IMR-90 (cell line): Measurements from ENCODE around the gene SF3A1. TPM values are rescaled to one million over a fixed set of nuclear protein-coding genes. Genes with fewer than 3 reads are reported as not detected.

ENCODE experiments used
- ATAC-seq: fragments of 200-7000 bp; cut with Tn5 transposase; 2 replicates; pipeline ENCODE4 v1.9.1; 2020; ENCODE audit warnings: low read depth, mild to moderate bottlenecking, moderate library complexity
- BruUV-seq: library from RNA; stranded (reverse); fragments of 400-500 nt; replicated peaks from 2 replicates; lab custom pipeline; 2021; lab: Mats Ljungman, UMichigan
- CTCF ChIA-PET: fragments of 300-600 bp; formaldehyde crosslinking; extraction: SDS; loops from one replicate; lab custom pipeline; 2021; ENCODE audit warnings: antibody characterized with exemption; lab: Yijun Ruan, JAX
- POLR2A ChIA-PET: fragments of 300-600 bp; sonication (Branson Sonifier 250); formaldehyde crosslinking; loops from one replicate; lab custom pipeline; 2022; ENCODE audit warnings: antibody characterized with exemption; ENCODE audit not compliant: unreplicated experiment; lab: Charles Lee
- DNase-seq: peaks from one replicate; pipeline ENCODE4 v3.0.0; 2013
- H2AFZ ChIP-seq: replicated peaks from 2 replicates; pipeline ENCODE3; 2013; ENCODE audit warnings: low read length, mild to moderate bottlenecking; ENCODE audit not compliant: poor library complexity
- H2AK5ac ChIP-seq: 2 replicates; pipeline ENCODE4 v1.6.1; 2013; ENCODE audit warnings: low read depth, low read length, inconsistent platforms
- H2AK9ac ChIP-seq: replicated peaks from 2 replicates; pipeline ENCODE3; 2013; ENCODE audit warnings: mild to moderate bottlenecking, low read depth, low read length, moderate library complexity; ENCODE audit not compliant: poor library complexity
- H2BK120ac ChIP-seq: 2 replicates; pipeline ENCODE4 v1.6.1; 2013; ENCODE audit warnings: low read depth, low read length, inconsistent platforms
- H2BK15ac ChIP-seq: 3 replicates; pipeline ENCODE4 v1.6.1; 2013; ENCODE audit warnings: low read depth, low read length, inconsistent platforms
- H2BK20ac ChIP-seq: 2 replicates; pipeline ENCODE4 v1.6.1; 2013; ENCODE audit warnings: low read depth, mild to moderate bottlenecking, inconsistent platforms, low read length, moderate library complexity
- H2BK5ac ChIP-seq: 2 replicates; pipeline ENCODE4 v1.6.1; 2013; ENCODE audit warnings: mild to moderate bottlenecking, low read depth, low read length, inconsistent platforms; ENCODE audit not compliant: poor library complexity, severe bottlenecking
- H3K14ac ChIP-seq: replicated peaks from 2 replicates; pipeline ENCODE4 v1.6.1; 2013; ENCODE audit warnings: low read depth, low read length, inconsistent platforms
- H3K18ac ChIP-seq: 2 replicates; pipeline ENCODE4 v1.6.1; 2013; ENCODE audit warnings: low read depth, low read length, control low read depth
- H3K23ac ChIP-seq: 2 replicates; pipeline ENCODE4 v1.6.1; 2013; ENCODE audit warnings: low read depth, low read length, inconsistent platforms
- H3K27ac ChIP-seq: 2 replicates; pipeline ENCODE4 v1.5.1; 2013; ENCODE audit warnings: mild to moderate bottlenecking, control low read depth, low read length; ENCODE audit not compliant: insufficient read depth
- H3K27me3 ChIP-seq: 2 replicates; pipeline ENCODE4 v1.6.1; 2013; ENCODE audit warnings: low read length; ENCODE audit not compliant: control insufficient read depth, insufficient read depth
- H3K36me3 ChIP-seq: 2 replicates; pipeline ENCODE4 v1.6.1; 2013; ENCODE audit warnings: low read length, mixed read lengths; ENCODE audit not compliant: control insufficient read depth, insufficient read depth
- H3K4ac ChIP-seq: 2 replicates; pipeline ENCODE4 v1.6.1; 2013; ENCODE audit warnings: low read depth, low read length, inconsistent platforms
- H3K4me1 ChIP-seq: 2 replicates; pipeline ENCODE4 v1.6.1; 2013; ENCODE audit warnings: low read length, mixed read lengths; ENCODE audit not compliant: control insufficient read depth, insufficient read depth
- H3K4me2 ChIP-seq: 2 replicates; pipeline ENCODE4 v1.6.1; 2013; ENCODE audit warnings: low read depth, mild to moderate bottlenecking, control low read depth, low read length, moderate library complexity
- H3K4me3 ChIP-seq: 2 replicates; pipeline ENCODE4 v1.5.1; 2013; ENCODE audit warnings: low read depth, mild to moderate bottlenecking, control low read depth, low read length, moderate library complexity; ENCODE audit not compliant: insufficient read depth
- H3K56ac ChIP-seq: 2 replicates; pipeline ENCODE4 v1.6.1; 2013; ENCODE audit warnings: low read length, inconsistent platforms; ENCODE audit not compliant: insufficient read depth; ENCODE audit errors: extremely low read depth
- H3K79me1 ChIP-seq, 2 experiments: 2 replicates each; pipeline ENCODE4 v1.6.1; 2013; ENCODE audit warnings: low read length in 2 of 2, inconsistent platforms in 1 of 2, low read depth in 1 of 2
- H3K9ac ChIP-seq: 2 replicates; pipeline ENCODE4 v1.6.1; 2013; ENCODE audit warnings: low read depth, low read length, control low read depth
- H3K9me1 ChIP-seq: 2 replicates; pipeline ENCODE4 v1.6.1; 2013; ENCODE audit warnings: low read length, inconsistent platforms; ENCODE audit not compliant: insufficient read depth
- H3K9me3 ChIP-seq: 2 replicates; pipeline ENCODE4 v1.6.1; 2013; ENCODE audit warnings: low read length; ENCODE audit not compliant: control insufficient read depth, insufficient read depth
- H4K20me1 ChIP-seq: 2 replicates; pipeline ENCODE4 v1.6.1; 2013; ENCODE audit warnings: low read length, inconsistent platforms; ENCODE audit not compliant: insufficient read depth
- H4K5ac ChIP-seq: 2 replicates; pipeline ENCODE4 v1.6.1; 2013; ENCODE audit warnings: mild to moderate bottlenecking, low read depth, low read length, control low read depth
- H4K8ac ChIP-seq, 2 experiments: 2 replicates each; pipeline ENCODE4 v1.6.1; 2013; ENCODE audit warnings: low read depth in 2 of 2, low read length in 2 of 2, control low read depth in 1 of 2, inconsistent platforms in 1 of 2
- H4K91ac ChIP-seq: 2 replicates; pipeline ENCODE4 v1.6.1; 2013; ENCODE audit warnings: low read depth, low read length, inconsistent platforms; ENCODE audit not compliant: insufficient read depth
- BHLHE40 ChIP-seq: fragments of 150-350 bp; IDR thresholded peaks from 2 replicates; pipeline ENCODE4 v1.6.1; 2016; ENCODE audit warnings: mild to moderate bottlenecking, low read depth, low read length
- CEBPB ChIP-seq: IDR thresholded peaks from 2 replicates; pipeline ENCODE4 v1.6.1; 2012; ENCODE audit warnings: low read depth, low read length, improper control_type of control experiment
- CHD1 ChIP-seq: IDR thresholded peaks from 2 replicates; pipeline ENCODE4 v1.6.1; 2012; ENCODE audit warnings: low read depth, low read length, improper control_type of control experiment
- FOS ChIP-seq: fragments of 150-350 bp; IDR thresholded peaks from 2 replicates; pipeline ENCODE4 v1.6.1; 2016; ENCODE audit warnings: low read depth, low read length
- MAZ ChIP-seq: IDR thresholded peaks from 2 replicates; pipeline ENCODE4 v1.6.1; 2012; ENCODE audit warnings: low read depth, mild to moderate bottlenecking, low read length, improper control_type of control experiment, moderate library complexity, borderline replicate concordance
- MXI1 ChIP-seq: IDR thresholded peaks from 2 replicates; pipeline ENCODE4 v1.6.1; 2012; ENCODE audit warnings: low read depth, mild to moderate bottlenecking, low read length, moderate library complexity, borderline replicate concordance
- NFE2L2 ChIP-seq: fragments of 150-350 bp; IDR thresholded peaks from 2 replicates; pipeline ENCODE4 v1.6.1; 2016; ENCODE audit warnings: low read depth, mild to moderate bottlenecking, low read length
- POLR2A ChIP-seq: IDR thresholded peaks from 2 replicates; pipeline ENCODE4 v1.6.1; 2012; ENCODE audit warnings: mild to moderate bottlenecking, low read depth, low read length
- RAD21 ChIP-seq: IDR thresholded peaks from 2 replicates; pipeline ENCODE4 v1.6.1; 2012; ENCODE audit warnings: low read length, improper control_type of control experiment
- RCOR1 ChIP-seq: IDR thresholded peaks from 2 replicates; pipeline ENCODE4 v1.6.1; 2012; ENCODE audit warnings: mild to moderate bottlenecking, low read length, improper control_type of control experiment; ENCODE audit not compliant: insufficient replicate concordance
- RFX5 ChIP-seq: IDR thresholded peaks from 2 replicates; pipeline ENCODE4 v1.8.0; 2012; ENCODE audit warnings: low read depth, mild to moderate bottlenecking, low read length, moderate library complexity
- SMC3 ChIP-seq: fragments of 150-350 bp; IDR thresholded peaks from 2 replicates; pipeline ENCODE4 v1.6.1; 2016; ENCODE audit warnings: low read depth, mild to moderate bottlenecking, antibody characterized with exemption, low read length, moderate library complexity
- WGBS, 2 experiments: methylation state at CpG; one replicate each; pipeline versions ENCODE4 v1.1.5 to v1.1.7; 2013; ENCODE audit warnings: missing lambda C conversion rate in 2 of 2; ENCODE audit not compliant: insufficient read length in 1 of 2; ENCODE audit errors: extremely low coverage in 2 of 2; 5-methylcytosine and 5-hydroxymethylcytosine counted together
- dilution Hi-C: fragments of 300-500 bp; cut with HindIII; formaldehyde crosslinking; loops from one replicate; pipeline ENCODE4 v1.14.3; 2018; ENCODE audit warnings: low sequenced_read_pairs; ENCODE audit not compliant: unreplicated experiment
- in situ Hi-C: fragments of 300-500 bp; cut with MboI; formaldehyde crosslinking; loops from 3 replicates; pipeline ENCODE4 v1.14.3; 2019; ENCODE audit warnings: low sequenced_read_pairs, inconsistent platforms, mixed read lengths
- intact Hi-C: fragments of 100-400 bp; cut with micrococcal nuclease; formaldehyde crosslinking; loops from 2 replicates; pipeline ENCODE4 v1.10.0; 2022
- polyA plus RNA-seq, 3 experiments: library from polyadenylated mRNA; depleted of rRNA; stranded (reverse); fragments of >200 nt; gene quantifications; 2 replicates each; pipeline ENCODE4 v1.2.3, GENCODE V29; 2012; ENCODE audit warnings: low replicate concordance in 1 of 3
- total RNA-seq: library from RNA; depleted of rRNA; stranded (reverse); fragments of >200 nt; gene quantifications from 2 replicates; pipeline ENCODE4 v1.2.3, GENCODE V29; 2012
- TF ChIP-seq, protein P1 (sequence below): conservative IDR thresholded peaks from 2 replicates; pipeline ENCODE4 v1.5.1; 2012; ENCODE audit warnings: mild to moderate bottlenecking, low read depth, low read length, improper control_type of control experiment
- TF ChIP-seq, protein P2 (sequence below): fragments of 150-350 bp; IDR thresholded peaks from 2 replicates; pipeline ENCODE4 v1.6.1; 2017; ENCODE audit warnings: mild to moderate bottlenecking, antibody characterized with exemption, low read length, low read depth
- TF ChIP-seq, protein P3 (sequence below): fragments of 150-350 bp; IDR thresholded peaks from 2 replicates; pipeline ENCODE4 v1.6.1; 2016; ENCODE audit warnings: low read depth, mild to moderate bottlenecking, low read length, moderate library complexity, borderline replicate concordance

The SF3A1 gene
- total and polyA plus RNA-seq, 2 of the 4 experiments (the other 2 are of a cell fraction): 36.9 to 67.2 TPM

DNA sequence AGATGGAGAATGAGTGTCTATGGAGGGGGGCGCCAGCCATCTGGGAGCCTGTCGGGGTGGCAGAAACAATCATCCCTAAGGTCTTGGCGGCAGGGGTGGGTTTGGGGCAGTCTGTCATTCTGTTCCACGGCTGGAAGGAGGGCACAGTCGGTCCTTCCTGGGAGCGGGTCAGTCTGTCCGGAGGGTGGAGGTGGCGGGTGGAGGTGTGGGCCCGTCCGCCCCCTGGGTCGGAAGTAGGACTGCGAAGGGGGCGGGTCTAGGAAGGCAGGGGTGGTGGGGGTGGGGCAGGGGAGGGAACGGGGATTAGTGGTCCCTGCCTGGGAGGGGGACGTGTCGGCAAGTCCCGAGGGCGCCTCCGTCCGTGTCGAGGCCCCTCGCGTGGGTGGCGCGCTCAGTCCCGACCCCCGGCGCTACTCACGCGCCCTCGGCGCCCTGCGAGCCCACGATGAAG is 30.4 kb downstream of the SF3A1 start:
- Histone ChIP-seq H2BK5ac (peak overlapping the region; percentile 92), H3K4me1 (peaks cover 26% of the 10 kb centered on the region), H2AK5ac (peak overlapping the region; percentile 90), H3K56ac (peak overlapping the region; percentile 47; the same call in 1 of the 2 replicates), H3K4me3 (peak overlapping the region; percentile 97), H3K9me3 (no peaks in the 10 kb centered on the region), H2BK120ac (peak overlapping the region; percentile 12; the same call in 1 of the 2 replicates), H4K20me1 (peaks cover 39% of the 10 kb centered on the region), H3K9ac (peak overlapping the region; percentile 90), H3K9me1 (peaks cover 31% of the 10 kb centered on the region), H3K4me2 (peak overlapping the region; percentile 97), H2AFZ (peak overlapping the region; percentile 90), H3K36me3 (peaks cover 5% of the 10 kb centered on the region), H3K79me1 (peaks cover 22 to 52% of the 10 kb centered on the region in 2 experiments), H3K14ac (peak overlapping the region; percentile 69), H4K8ac (peak overlapping the region; percentile 5 to 71; a peak in 2 of 4 replicates), H4K5ac (peak overlapping the region; percentile 59; the same call in 1 of the 2 replicates), H3K23ac (peak overlapping the region; percentile 77; the same call in 1 of the 2 replicates), H2AK9ac (peak overlapping the region; percentile 90), H2BK15ac (no peak overlapping the region), H3K4ac (peak overlapping the region; percentile 81), H3K18ac (peak overlapping the region; percentile 60), H4K91ac (peak overlapping the region; percentile 76), H3K27ac (peak overlapping the region; percentile 91), H2BK20ac (no peak overlapping the region), H3K27me3 (no peaks in the 10 kb centered on the region)
- dilution Hi-C loops (no loop called here), intact Hi-C loops (loop anchor here (2.0 kb wide), 1 partner anchor 37 kb away; the partner anchor contains the start of gene CASTOR1), in situ Hi-C loops (no loop called here)
- DNase-seq: no peak
- CTCF ChIA-PET: interaction anchor here (2.6 kb wide), 1 partner anchor 38 kb away, joined by 9 read pairs; the partner anchor contains the start of gene CASTOR1
- WGBS, 2 experiments: 1% methylated on average over 16 of the region's 34 CpGs; no CpG with 5 or more reads in 1 of the 2 experiments
- POLR2A ChIA-PET: interaction anchor here (0.9 kb wide), 3 partner anchors 10 to 49 kb away, joined by 3 to 7 read pairs (median 3); no protein-coding TSS in a partner anchor
- peak; percentile 60 for ATAC-seq
- BruUV-seq: no TSS peak
- TF ChIP-seq SMC3 (no peak), RCOR1 (no peak), MXI1 (no peak), RFX5 (no peak), MAZ (no peak), CHD1 (no peak), POLR2A (no peak), BHLHE40 (no peak), FOS (no peak), NFE2L2 (no peak), RAD21 (no peak), CEBPB (no peak)
- TF ChIP-seq, protein P1, sequence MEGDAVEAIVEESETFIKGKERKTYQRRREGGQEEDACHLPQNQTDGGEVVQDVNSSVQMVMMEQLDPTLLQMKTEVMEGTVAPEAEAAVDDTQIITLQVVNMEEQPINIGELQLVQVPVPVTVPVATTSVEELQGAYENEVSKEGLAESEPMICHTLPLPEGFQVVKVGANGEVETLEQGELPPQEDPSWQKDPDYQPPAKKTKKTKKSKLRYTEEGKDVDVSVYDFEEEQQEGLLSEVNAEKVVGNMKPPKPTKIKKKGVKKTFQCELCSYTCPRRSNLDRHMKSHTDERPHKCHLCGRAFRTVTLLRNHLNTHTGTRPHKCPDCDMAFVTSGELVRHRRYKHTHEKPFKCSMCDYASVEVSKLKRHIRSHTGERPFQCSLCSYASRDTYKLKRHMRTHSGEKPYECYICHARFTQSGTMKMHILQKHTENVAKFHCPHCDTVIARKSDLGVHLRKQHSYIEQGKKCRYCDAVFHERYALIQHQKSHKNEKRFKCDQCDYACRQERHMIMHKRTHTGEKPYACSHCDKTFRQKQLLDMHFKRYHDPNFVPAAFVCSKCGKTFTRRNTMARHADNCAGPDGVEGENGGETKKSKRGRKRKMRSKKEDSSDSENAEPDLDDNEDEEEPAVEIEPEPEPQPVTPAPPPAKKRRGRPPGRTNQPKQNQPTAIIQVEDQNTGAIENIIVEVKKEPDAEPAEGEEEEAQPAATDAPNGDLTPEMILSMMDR: no peak
- TF ChIP-seq, protein P2, sequence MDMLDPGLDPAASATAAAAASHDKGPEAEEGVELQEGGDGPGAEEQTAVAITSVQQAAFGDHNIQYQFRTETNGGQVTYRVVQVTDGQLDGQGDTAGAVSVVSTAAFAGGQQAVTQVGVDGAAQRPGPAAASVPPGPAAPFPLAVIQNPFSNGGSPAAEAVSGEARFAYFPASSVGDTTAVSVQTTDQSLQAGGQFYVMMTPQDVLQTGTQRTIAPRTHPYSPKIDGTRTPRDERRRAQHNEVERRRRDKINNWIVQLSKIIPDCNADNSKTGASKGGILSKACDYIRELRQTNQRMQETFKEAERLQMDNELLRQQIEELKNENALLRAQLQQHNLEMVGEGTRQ: no peak
- TF ChIP-seq, protein P3, sequence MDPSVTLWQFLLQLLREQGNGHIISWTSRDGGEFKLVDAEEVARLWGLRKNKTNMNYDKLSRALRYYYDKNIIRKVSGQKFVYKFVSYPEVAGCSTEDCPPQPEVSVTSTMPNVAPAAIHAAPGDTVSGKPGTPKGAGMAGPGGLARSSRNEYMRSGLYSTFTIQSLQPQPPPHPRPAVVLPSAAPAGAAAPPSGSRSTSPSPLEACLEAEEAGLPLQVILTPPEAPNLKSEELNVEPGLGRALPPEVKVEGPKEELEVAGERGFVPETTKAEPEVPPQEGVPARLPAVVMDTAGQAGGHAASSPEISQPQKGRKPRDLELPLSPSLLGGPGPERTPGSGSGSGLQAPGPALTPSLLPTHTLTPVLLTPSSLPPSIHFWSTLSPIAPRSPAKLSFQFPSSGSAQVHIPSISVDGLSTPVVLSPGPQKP: no peak
